ENCODE results near the gene CD33.

CD33 gene

DNA sequence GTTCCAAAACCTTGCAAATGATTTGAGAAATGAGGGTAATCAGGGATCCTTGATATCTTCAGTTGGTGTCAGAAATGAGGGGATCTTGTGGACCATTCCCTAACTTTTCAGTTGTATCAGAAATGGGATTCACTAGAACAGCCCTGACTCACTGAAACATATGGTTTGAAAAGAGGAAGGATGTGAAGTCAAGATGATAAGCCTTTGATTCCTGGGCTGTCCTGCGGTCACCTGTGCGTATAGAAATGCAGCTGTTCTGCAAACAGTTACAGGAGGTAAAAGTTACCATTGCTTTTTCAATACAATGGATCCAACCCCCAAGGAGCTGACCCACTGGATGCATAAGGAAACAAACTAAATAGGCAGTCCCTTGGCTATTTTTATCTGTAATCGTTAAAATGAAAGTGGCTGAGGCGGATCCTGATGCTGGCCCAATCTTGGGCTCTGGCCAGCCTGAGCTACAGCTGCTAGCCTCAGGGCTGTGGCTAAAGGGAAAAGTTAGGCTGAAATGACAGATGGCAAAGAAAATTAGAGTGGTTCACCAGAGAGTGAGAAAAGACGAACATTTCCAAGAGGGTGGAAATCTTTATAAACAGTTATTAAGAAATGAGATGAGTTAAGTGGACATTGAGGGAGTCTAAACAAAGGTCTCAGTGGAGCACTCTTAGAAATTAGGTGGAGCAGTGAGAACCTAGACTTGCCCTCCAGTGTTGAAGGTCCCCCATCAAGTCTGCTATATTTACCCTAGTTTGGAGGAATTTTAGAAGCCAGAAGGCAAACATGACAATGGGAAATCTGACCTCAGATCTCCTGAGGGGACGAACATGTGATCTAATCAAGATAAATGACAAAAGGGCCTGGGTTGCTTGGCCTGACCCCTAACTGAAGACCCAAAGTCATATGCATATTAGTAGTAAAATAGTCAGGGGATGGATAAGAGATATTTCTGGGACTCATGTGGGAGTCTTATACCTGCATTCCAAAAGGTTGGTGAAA, 33.6 kb downstream of the CD33 start:
- no peak for DNase-seq (ENCODE audit: low spot score)

DNA sequence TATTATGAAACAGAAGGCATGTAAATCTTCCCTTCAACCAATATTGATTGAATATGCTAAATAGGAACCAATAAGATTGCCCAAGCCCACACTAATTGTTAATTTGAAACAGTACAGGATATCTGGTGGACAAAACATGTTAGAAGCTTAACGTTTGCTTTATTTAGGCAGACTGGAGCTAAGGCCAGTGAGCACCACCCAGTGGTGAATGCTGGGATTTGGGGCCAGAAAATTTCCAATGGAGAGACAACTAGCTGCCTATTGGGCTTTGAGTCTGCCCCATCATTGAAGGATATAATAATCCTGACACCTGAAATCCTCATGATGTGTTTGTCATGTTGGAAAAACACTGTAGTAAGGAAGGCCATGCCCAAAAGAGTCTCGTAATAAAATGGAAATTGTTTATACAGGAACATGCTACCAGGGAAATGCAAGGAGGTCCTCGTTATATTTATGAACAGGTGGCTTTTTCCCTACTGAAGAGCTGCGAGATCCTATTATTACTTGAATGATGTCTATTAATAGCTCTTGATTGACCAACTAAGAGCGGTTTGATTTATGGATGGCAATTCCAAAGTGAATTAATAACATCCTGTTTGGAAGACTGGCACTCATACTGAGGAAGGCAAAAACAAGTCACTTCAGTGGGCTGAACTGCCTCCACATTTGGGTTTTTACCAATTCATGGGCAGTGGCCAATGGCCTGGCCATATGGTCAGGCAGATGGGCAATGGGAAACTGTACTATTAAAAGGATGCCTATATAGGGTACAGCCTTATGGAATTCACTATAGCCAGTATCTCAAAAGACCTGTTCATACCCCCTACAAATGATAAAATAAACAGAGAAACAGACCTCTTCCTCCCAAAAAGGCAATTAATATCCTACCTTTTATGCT, 34.7 kb downstream of the CD33 start:
- DNase-seq (ENCODE audit: low spot score) = peak; percentile 29

DNA sequence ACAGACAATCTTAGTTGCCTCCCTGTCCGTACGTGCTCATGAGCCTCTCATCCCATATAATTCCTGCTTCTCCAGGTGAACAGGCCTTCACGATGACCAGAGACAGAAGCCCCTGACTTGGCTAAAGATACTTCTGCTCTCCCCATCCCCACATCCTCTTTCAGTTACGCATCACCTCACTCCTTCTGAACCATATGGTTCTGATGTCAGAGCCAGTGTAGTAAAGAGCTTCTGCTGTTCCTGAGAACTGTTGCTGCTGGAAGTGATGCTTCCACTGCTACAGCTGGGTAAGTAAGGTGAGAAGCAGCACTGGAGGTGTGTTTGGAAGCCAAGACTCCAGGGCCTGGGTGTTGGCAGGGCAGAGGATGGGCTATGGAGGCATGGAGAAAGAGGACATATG, 38.9 kb downstream of the CD33 start:
- no peak for DNase-seq (ENCODE audit: low spot score)

DNA sequence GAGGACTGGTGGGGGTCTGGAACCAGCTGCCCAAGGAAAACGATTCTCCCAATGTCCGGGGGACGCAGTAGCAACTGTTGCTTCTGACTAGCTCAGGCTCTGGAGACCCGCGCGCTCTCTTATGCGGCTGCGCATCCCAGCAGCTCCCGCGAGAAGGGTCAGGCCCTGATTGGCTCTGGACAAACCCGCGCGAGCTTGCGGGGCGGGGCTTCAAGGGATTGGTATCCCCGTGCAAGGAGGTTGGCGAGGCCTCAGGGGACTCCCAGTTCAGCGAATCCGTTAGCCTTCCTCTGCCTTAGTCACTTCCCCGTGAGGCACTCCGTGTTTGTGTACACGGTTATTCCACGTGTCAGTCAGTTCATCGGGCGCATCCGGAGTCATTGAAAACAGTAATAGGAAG, 46.2 kb downstream of the CD33 start:
- DNase-seq (ENCODE audit: low spot score) = no peak

DNA sequence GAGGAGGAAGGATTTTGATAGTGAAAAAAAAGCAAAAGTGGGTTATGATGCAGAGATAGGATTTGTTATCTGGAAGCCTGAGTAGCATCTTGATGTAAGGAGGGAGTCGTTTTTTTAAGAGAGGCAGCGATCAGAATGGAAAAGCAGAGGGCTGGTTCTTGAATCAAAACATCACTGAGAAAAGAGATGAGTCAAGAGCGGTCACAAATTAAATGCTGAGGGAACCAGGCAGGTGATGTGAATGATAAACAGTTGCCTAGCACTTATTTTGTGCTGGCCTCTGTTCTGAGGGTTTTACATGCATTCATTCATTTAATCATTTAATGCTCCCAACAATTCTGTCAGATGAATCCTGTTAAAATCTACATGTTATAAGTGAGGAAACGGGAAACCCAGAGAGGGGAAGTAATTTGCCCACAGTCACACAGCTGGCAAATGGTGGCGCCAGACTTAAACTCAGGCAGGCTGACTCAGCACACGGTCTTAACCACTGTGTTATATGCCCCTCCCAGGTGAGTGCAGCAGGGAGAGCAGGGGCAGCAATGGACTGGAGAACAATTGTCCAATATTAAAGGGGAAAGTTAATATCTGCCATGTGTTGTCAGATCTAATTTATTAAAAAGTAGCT, 47.4 kb downstream of the CD33 start:
- no peak for DNase-seq (ENCODE audit: low spot score)

DNA sequence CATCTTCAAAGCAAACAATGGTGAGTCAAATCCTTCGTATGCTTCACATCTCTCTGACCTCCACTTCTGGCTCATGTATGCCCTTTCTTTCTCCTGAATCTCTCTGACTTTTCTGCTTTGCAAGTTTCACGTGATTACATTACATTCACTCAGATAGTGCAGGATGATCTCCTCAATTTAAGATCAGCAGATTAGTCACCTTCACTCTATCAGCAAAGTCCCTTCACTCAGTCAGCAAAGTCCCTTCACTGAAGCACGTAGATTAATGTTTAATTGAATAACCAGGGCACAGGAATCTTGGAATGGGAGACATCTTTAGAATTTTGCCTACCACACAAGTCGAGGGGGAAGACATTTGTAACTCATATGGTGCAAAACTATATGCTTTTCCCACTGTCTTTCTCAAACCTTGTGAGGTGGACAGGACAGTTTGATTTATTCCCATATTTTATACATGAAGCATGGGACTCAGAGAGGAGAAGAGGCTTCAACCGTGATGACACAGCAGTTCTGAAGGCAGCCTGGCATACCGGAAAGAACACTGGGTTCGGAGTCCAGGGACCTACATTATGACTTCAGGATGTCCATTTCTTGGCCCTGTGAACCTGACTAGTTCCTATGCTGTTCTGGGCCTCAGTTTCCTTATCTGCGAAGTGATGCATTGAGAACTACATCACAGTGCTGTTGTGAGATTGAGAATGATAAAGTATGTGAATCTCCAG, 49.3 kb downstream of the CD33 start:
- DNase-seq (ENCODE audit: low spot score) = no peak

DNA sequence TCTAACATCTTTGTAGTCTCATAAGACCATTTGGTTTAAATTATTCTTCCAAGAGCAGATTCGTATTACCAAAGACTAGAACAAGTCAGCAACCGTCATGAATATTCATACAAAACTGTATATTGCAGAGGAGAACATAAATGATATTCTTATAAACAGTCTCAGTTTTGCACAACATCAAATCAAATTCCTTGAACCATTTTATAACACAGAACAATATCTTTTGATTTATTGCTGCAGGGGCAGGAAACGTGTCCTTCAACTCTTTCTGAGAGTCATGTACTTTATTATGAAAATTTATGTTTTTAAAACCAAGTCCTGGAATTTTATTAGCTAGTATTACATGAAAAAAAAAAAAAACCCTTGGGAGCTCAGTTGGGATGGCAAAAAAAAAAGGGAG, 52.2 kb downstream of the CD33 start:
- DNase-seq (ENCODE audit: low spot score) = no peak

DNA sequence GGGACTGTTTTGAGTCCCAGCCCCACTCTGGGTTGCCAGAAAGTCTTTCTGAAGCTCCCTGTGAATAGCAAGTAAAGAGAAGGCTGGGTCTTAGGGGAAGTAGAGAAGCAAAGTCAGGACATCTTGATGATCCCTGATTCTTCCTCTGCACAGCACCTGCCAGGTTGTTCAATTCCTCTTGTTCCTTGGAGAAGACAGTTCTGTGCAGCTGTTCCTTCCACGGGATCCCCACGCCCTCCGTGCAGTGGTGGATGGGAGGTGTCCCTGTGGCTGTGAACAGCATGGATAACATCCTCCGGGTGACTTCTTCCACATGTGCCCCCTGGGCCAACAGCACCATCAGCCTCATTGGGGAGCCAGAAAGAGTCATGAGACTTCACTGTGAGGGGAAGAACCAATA, 57.5 kb downstream of the CD33 start:
- DNase-seq (ENCODE audit: low spot score) = no peak

DNA sequence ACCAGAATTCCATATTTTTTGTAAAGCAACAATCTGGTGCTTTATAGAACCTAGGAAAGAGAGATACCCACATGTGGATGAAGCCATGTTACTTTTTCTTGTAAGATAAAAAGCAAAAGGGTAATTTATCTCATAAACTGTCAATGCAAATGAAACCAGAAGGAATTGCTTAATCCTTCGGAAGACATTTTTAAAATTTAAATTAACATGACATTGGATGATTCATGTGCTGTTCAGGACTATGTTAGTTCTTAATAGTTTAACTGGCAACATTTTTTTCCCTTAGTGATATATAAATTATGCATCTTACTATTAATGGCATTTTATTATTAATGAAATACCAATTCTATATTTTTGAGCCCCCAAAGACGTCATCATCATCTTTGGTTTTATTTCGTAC, 60.8 kb downstream of the CD33 start:
- no peak for DNase-seq (ENCODE audit: low spot score)
